ENCODE data around the gene LIG1. TPM values are rescaled to one million over a fixed set of nuclear protein-coding genes. Genes with fewer than 3 reads are reported as not detected.

Gene LIG1
- total and polyA plus RNA-seq, 2 of the 13 experiments (the other 11 are each of a cell fraction or from before 2014, with no cell fraction given): 20.1 to 64.4 TPM

- no peak for TF ChIP-seq AHDC1 (CRISPR knock-in tag; IDR thresholded peaks at IDR 0.05; ENCODE audit: borderline replicate concordance)
- TF ChIP-seq ZNF83 (CRISPR knock-in tag; IDR thresholded peaks at IDR 0.05; ENCODE audit: borderline replicate concordance): no peak
- no peak for TF ChIP-seq HES4 (CRISPR knock-in tag; IDR thresholded peaks at IDR 0.05; ENCODE audit: borderline replicate concordance)
- TF ChIP-seq PLRG1 (conservative IDR thresholded peaks at IDR 0.05): no peak
- no peak for TF ChIP-seq ZNF251 (CRISPR knock-in tag; IDR thresholded peaks at IDR 0.05)
- TF ChIP-seq KDM6A (CRISPR knock-in tag; IDR thresholded peaks at IDR 0.05; ENCODE audit: low read depth): no peak; the same call in 1 of the 2 replicates
- TF ChIP-seq ZNF382 (CRISPR knock-in tag; IDR thresholded peaks at IDR 0.05; ENCODE audit: borderline replicate concordance): no peak
- TF ChIP-seq RFX3 (CRISPR knock-in tag; IDR thresholded peaks at IDR 0.05): peak; percentile 67
- TF ChIP-seq MAFK (conservative IDR thresholded peaks at IDR 0.05 in 1 of 2, IDR thresholded peaks at IDR 0.05 in 1 of 2; ENCODE audit: low read length in 2 of 2): no peak
- TF ChIP-seq ZNF691 (CRISPR knock-in tag; IDR thresholded peaks at IDR 0.05; ENCODE audit: borderline replicate concordance, low read depth): no peak
- TF ChIP-seq RORA (CRISPR knock-in tag; IDR thresholded peaks at IDR 0.05): no peak
- TF ChIP-seq BORCS8-MEF2B (CRISPR knock-in tag; IDR thresholded peaks at IDR 0.05): peak; percentile 41
- TF ChIP-seq ZNF784 (CRISPR knock-in tag; IDR thresholded peaks at IDR 0.05; ENCODE audit: borderline replicate concordance): peak; percentile 33; the same call in 1 of the 2 replicates
- no peak for TF ChIP-seq AKNA (CRISPR knock-in tag; IDR thresholded peaks at IDR 0.05; ENCODE audit: borderline replicate concordance)
- no peak for TF ChIP-seq GZF1 (CRISPR knock-in tag; IDR thresholded peaks at IDR 0.05)
- no peak for TF ChIP-seq SNRNP70 (IDR thresholded peaks at IDR 0.05; ENCODE audit: low read depth, low read length)
Measured at GRCh38 chr19:48203794-48204628, 33.9 kb upstream of the LIG1 start (continued).
